ENCODE results near the gene MYLK2.

MYLK2 gene

DNA sequence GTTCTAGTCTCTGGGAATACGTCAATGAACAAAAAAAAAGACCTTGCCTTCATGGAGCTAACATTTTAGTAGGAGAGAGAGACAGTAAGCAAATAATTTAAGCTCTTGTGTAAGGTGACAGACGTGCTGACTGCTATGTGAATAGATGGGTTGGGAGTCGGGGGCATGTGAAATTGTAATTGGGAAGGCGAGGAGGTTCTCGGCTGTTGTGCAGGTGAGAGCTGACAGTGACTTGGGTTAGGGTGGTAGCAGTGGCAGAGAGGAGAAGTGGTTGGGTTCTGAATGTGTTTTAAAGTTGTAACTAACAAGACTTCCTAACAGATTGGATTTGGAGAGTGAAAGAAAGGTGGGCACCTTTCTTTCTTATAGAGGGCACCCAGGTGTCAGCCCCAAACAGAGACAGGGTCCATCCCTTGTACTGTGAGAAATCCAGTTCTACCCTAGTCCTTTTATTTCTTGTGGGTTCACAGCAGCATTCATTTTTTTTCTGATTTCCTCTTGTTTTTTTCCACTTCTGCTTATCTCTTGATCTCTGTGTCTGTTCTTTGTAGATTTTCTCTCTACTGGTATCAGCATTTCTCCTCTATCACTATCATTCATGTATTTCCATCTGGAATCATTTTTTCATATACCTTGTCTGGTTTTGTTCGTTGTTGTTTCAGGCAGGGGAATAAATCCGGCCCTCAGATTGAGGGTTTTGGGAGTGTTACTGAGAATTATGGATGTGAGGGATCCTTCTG, 15.4 kb upstream of the MYLK2 start:
- Histone ChIP-seq H3K79me2 (ENCODE audit: control insufficient read depth, low read length) (no peaks in the 10 kb centered on the region), H3K36me3 (ENCODE audit: control insufficient read depth, low read length) (peaks cover 61% of the 10 kb centered on the region), H3K4me3 (ENCODE audit: low read length) (no peak overlapping the region), H3K9me2 (replicated peaks; ENCODE audit: control insufficient read depth, low read length) (no peaks in the 10 kb centered on the region), H3K27me3 (ENCODE audit: control insufficient read depth, low read length) (no peaks in the 10 kb centered on the region), H3K9me3 (ENCODE audit: control insufficient read depth, insufficient read depth, low read length) (no peaks in the 10 kb centered on the region), H3K27ac (ENCODE audit: low read depth, low read length) (no peak overlapping the region), H4K20me1 (ENCODE audit: control insufficient read depth, insufficient read depth, low read depth, low read length) (no peaks in the 10 kb centered on the region), H3K4me1 (ENCODE audit: control insufficient read depth, low read length) (no peaks in the 10 kb centered on the region), H3F3A (ENCODE audit: control insufficient read depth, insufficient read depth) (peaks cover 3% of the 10 kb centered on the region; the same call in 1 of the 2 replicates), H3K4me2 (ENCODE audit: low read length) (no peak overlapping the region)
- TF ChIP-seq EZH2phosphoT487 (IDR thresholded peaks at IDR 0.05; ENCODE audit: borderline replicate concordance, low read length), result no peak
- TF ChIP-seq, protein P1, sequence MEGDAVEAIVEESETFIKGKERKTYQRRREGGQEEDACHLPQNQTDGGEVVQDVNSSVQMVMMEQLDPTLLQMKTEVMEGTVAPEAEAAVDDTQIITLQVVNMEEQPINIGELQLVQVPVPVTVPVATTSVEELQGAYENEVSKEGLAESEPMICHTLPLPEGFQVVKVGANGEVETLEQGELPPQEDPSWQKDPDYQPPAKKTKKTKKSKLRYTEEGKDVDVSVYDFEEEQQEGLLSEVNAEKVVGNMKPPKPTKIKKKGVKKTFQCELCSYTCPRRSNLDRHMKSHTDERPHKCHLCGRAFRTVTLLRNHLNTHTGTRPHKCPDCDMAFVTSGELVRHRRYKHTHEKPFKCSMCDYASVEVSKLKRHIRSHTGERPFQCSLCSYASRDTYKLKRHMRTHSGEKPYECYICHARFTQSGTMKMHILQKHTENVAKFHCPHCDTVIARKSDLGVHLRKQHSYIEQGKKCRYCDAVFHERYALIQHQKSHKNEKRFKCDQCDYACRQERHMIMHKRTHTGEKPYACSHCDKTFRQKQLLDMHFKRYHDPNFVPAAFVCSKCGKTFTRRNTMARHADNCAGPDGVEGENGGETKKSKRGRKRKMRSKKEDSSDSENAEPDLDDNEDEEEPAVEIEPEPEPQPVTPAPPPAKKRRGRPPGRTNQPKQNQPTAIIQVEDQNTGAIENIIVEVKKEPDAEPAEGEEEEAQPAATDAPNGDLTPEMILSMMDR (IDR thresholded peaks at IDR 0.05; ENCODE audit: low read depth, low read length, poor library complexity, severe bottlenecking), result no peak

DNA sequence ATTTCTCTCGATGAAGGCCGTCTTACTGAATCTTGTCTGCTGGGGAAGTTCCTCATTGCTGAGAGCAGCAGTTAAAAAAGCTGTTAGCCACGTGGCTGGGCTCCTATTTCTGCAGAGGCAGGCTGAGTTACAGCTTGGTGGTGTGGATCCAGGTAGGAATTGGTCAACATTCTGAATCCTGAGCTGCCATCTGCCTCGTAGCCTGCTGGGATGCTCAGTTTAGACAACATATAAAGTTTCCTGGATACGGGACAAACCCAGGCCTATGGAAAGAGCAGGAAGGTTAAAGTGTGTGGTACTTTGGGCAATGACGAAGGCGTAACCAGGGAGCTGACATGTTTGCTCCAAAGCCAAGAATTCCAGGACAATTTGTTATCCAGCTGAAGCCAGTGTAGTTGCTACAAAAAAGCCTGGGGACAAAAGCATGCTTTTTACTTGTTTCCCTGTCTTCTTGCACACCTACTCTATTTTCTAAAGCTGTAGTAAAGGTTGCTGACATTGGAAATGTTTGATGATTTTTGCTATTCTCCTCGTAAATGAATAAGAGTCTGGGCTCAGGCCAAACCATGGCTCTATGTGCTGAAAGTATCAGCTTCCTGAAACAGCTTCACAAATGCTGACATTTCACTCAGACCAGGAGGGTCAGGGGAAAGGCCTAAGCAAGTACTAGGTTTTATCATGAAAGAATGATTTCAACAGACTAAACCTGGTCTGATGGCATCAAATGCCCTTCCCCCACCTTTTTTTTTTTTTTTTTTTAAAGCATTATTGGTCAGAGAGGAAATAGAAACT, 12.4 kb upstream of the MYLK2 start:
- H3K79me2 ChIP-seq (ENCODE audit: control insufficient read depth, low read length), result no peaks in the 10 kb centered on the region
- H3K27me3 ChIP-seq (ENCODE audit: control insufficient read depth, low read length), result no peaks in the 10 kb centered on the region
- H3K36me3 ChIP-seq (ENCODE audit: control insufficient read depth, low read length), result peaks cover 34% of the 10 kb centered on the region
- peaks cover 8% of the 10 kb centered on the region; the same call in 1 of the 2 replicates for H3F3A ChIP-seq (ENCODE audit: control insufficient read depth, insufficient read depth)
- no peaks in the 10 kb centered on the region for H3K9me2 ChIP-seq (replicated peaks; ENCODE audit: control insufficient read depth, low read length)
- H3K27ac ChIP-seq (ENCODE audit: low read depth, low read length), result no peak overlapping the region
- no peak overlapping the region for H3K4me3 ChIP-seq (ENCODE audit: low read length)
- H3K9me3 ChIP-seq (ENCODE audit: control insufficient read depth, insufficient read depth, low read length), result no peaks in the 10 kb centered on the region
- H3K4me2 ChIP-seq (ENCODE audit: low read length), result no peak overlapping the region
- no peaks in the 10 kb centered on the region for H3K4me1 ChIP-seq (ENCODE audit: control insufficient read depth, low read length)
- TF ChIP-seq, protein P1 (IDR thresholded peaks at IDR 0.05; ENCODE audit: low read depth, low read length, poor library complexity, severe bottlenecking), result no peak
- no peak for TF ChIP-seq EZH2phosphoT487 (IDR thresholded peaks at IDR 0.05; ENCODE audit: borderline replicate concordance, low read length)
- H4K20me1 ChIP-seq (ENCODE audit: control insufficient read depth, insufficient read depth, low read depth, low read length), result no peaks in the 10 kb centered on the region

DNA sequence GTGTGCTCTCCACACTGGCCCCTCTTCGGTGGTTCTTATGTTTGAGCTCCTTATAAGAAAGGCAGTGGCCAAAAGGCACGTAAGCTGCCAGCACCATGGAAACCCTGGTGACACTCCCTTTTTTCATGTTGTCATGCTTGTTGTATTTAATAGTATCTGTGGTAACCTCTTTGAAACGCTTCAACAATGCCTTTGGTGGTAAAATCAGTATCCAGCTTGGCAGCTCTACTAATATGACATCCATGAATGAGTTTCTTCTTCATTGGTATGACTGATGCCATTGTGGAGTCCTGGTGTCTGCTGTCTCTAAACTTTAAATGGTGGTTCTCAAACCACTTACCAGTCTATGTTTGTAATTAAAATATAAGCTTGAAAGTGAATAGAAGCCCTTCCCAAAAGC, 10.7 kb upstream of the MYLK2 start:
- H3K27ac ChIP-seq (ENCODE audit: low read depth, low read length), result no peak overlapping the region
- no peaks in the 10 kb centered on the region for H4K20me1 ChIP-seq (ENCODE audit: control insufficient read depth, insufficient read depth, low read depth, low read length)
- H3F3A ChIP-seq (ENCODE audit: control insufficient read depth, insufficient read depth), result peaks cover 8% of the 10 kb centered on the region; the same call in 1 of the 2 replicates
- H3K79me2 ChIP-seq (ENCODE audit: control insufficient read depth, low read length), result no peaks in the 10 kb centered on the region
- no peak overlapping the region for H3K4me2 ChIP-seq (ENCODE audit: low read length)
- peaks cover 19% of the 10 kb centered on the region for H3K36me3 ChIP-seq (ENCODE audit: control insufficient read depth, low read length)
- TF ChIP-seq EZH2phosphoT487 (IDR thresholded peaks at IDR 0.05; ENCODE audit: borderline replicate concordance, low read length), result no peak
- TF ChIP-seq, protein P1 (IDR thresholded peaks at IDR 0.05; ENCODE audit: low read depth, low read length, poor library complexity, severe bottlenecking), result no peak
- no peak overlapping the region for H3K4me3 ChIP-seq (ENCODE audit: low read length)
- no peaks in the 10 kb centered on the region for H3K27me3 ChIP-seq (ENCODE audit: control insufficient read depth, low read length)
- no peaks in the 10 kb centered on the region for H3K9me3 ChIP-seq (ENCODE audit: control insufficient read depth, insufficient read depth, low read length)
- no peaks in the 10 kb centered on the region for H3K9me2 ChIP-seq (replicated peaks; ENCODE audit: control insufficient read depth, low read length)
- no peaks in the 10 kb centered on the region for H3K4me1 ChIP-seq (ENCODE audit: control insufficient read depth, low read length)

Data from DOHH2 (cell line).